K562 (cell line): ENCODE data around the gene HTR5A. TPM values are rescaled to one million over a fixed set of nuclear protein-coding genes. Genes with fewer than 3 reads are reported as not detected.
"Not testable (repeated sequence)": the region's sequence is repeated elsewhere in the genome, so short reads cannot be mapped to it uniquely, and the experiment has no call there.

Experiments
- ATAC-seq: fragments of 200-7000 bp; cut with Tn5 transposase; 3 replicates; pipeline ENCODE4 v1.9.1; 2020; ENCODE audit warnings: moderate library complexity
- BruUV-seq: library from RNA; stranded (reverse); fragments of 400-500 nt; replicated peaks from 2 replicates; lab custom pipeline; 2021; lab: Mats Ljungman, UMichigan
- CTCF ChIA-PET: fragments of 300-600 bp; formaldehyde crosslinking; extraction: SDS; loops from one replicate; lab custom pipeline; 2021; ENCODE audit warnings: low intra/inter-chr PET ratio; lab: Yijun Ruan, JAX
- POLR2A ChIA-PET: fragments of 300-600, 350-650 bp; sonication (Branson Sonifier 250); formaldehyde crosslinking; extraction: SDS; loops from one replicate; lab custom pipeline; 2021; ENCODE audit warnings: antibody characterized with exemption, inconsistent platforms; lab: Yijun Ruan, JAX
- DNase-seq, 4 experiments: peaks; one replicate each; pipeline versions ENCODE4 v3.0.0 to v3.0.0-alpha.2; 2011 to 2018; ENCODE audit warnings: low spot score in 3 of 4, mixed read lengths in 3 of 4; ENCODE audit errors: extremely low read depth in 1 of 4
- FAIRE-seq: peaks from 2 replicates; lab custom pipeline; 2011; peaks lifted over from hg19 to GRCh38; lab: Jason Lieb, UNC
- H2AFZ ChIP-seq: 2 replicates; pipeline ENCODE4 v1.6.0; 2011; ENCODE audit warnings: low read depth, low read length, control low read depth, inconsistent platforms
- H3K27ac ChIP-seq: fragments of 200-600 bp; 3 replicates; pipeline ENCODE4 v1.8.0; 2011; ENCODE audit warnings: low read depth, mild to moderate bottlenecking, control low read depth, inconsistent platforms, low read length, moderate library complexity, mixed read lengths; ENCODE audit errors: extremely low read depth
- H3K27me3 ChIP-seq, 2 experiments: fragments of 300-600 bp in 1 of 2; 2 replicates in 1 of 2; 3 replicates in 1 of 2; pipeline versions ENCODE4 v1.6.0 to v1.8.0; 2011; ENCODE audit warnings: inconsistent platforms in 2 of 2, low read length in 2 of 2, mild to moderate bottlenecking in 1 of 2, mixed read lengths in 1 of 2, moderate library complexity in 1 of 2; ENCODE audit not compliant: control insufficient read depth in 2 of 2, insufficient read depth in 2 of 2
- H3K36me3 ChIP-seq: fragments of 300-600 bp; 3 replicates; pipeline ENCODE4 v1.8.0; 2011; ENCODE audit warnings: mild to moderate bottlenecking, low read length, inconsistent platforms; ENCODE audit not compliant: control insufficient read depth, insufficient read depth
- H3K4me1 ChIP-seq, 2 experiments: fragments of 200-600 bp in 1 of 2; replicated peaks in 1 of 2; 2 replicates in 1 of 2; 3 replicates in 1 of 2; pipeline versions ENCODE4 v1.5.1 to v1.8.0; 2011; ENCODE audit warnings: inconsistent platforms in 2 of 2, low read length in 2 of 2, mild to moderate bottlenecking in 1 of 2, mixed read lengths in 1 of 2, moderate library complexity in 1 of 2; ENCODE audit not compliant: control insufficient read depth in 2 of 2, insufficient read depth in 2 of 2
- H3K4me2 ChIP-seq: 2 replicates; pipeline ENCODE4 v1.6.1; 2011; ENCODE audit warnings: low read length, control low read depth, inconsistent platforms, mixed read lengths; ENCODE audit not compliant: insufficient read depth
- H3K4me3 ChIP-seq: fragments of 200-600 bp; sonication (generic), shearing (Covaris generic); 2 replicates; pipeline ENCODE4 v1.5.1; 2016; ENCODE audit warnings: control low read depth, inconsistent platforms
- H3K79me2 ChIP-seq: fragments of 200-600 bp; 3 replicates; pipeline ENCODE4 v1.8.0; 2011; ENCODE audit warnings: low read length, inconsistent platforms; ENCODE audit not compliant: control insufficient read depth, insufficient read depth
- H3K9ac ChIP-seq, 2 experiments: 2 replicates each; pipeline versions ENCODE4 v1.6.0 to v1.6.1; 2011; ENCODE audit warnings: low read depth in 2 of 2, low read length in 2 of 2, control low read depth in 1 of 2, inconsistent platforms in 1 of 2, mild to moderate bottlenecking in 1 of 2, mixed read lengths in 1 of 2; ENCODE audit not compliant: insufficient read depth in 1 of 2
- H3K9me1 ChIP-seq: one replicate; pipeline ENCODE4 v1.6.0; 2011; ENCODE audit warnings: inconsistent platforms, mild to moderate bottlenecking, low read length, moderate library complexity; ENCODE audit not compliant: control insufficient read depth, insufficient read depth
- H3K9me3 ChIP-seq: replicated peaks from 2 replicates; pipeline ENCODE4 v1.5.1; 2011; ENCODE audit warnings: low read depth, low read length, inconsistent platforms; ENCODE audit not compliant: control insufficient read depth, insufficient read depth
- H4K20me1 ChIP-seq: replicated peaks from 2 replicates; pipeline ENCODE4 v1.6.1; 2011; ENCODE audit warnings: low read length, inconsistent platforms, mixed read lengths; ENCODE audit not compliant: control insufficient read depth, insufficient read depth
- POLR3G ChIP-seq: IDR thresholded peaks from 2 replicates; pipeline ENCODE4 v1.6.1; 2011; ENCODE audit not compliant: insufficient read length, insufficient replicate concordance; ENCODE audit errors: extremely low read depth
- ZNF175 ChIP-seq: fragments of 200-800 bp; sonication (Bioruptor generic); IDR thresholded peaks from 2 replicates; pipeline ENCODE4 v1.6.1; 2016; ENCODE audit warnings: low read depth, mild to moderate bottlenecking, missing genetic modification characterization, missing compliant biosample characterization
- WGBS: fragments of 100-300 bp; shearing (Covaris generic); methylation state at CpG from one replicate; pipeline ENCODE4 v1.1.6; 2016; ENCODE audit warnings: low coverage, mixed read lengths; ENCODE audit not compliant: insufficient coverage; ENCODE audit errors: missing lambda C conversion rate; 5-methylcytosine and 5-hydroxymethylcytosine counted together
- in situ Hi-C: fragments of 300-500 bp; cut with MboI; formaldehyde crosslinking; loops from 4 replicates; pipeline ENCODE4 v1.15.0; 2018; ENCODE audit warnings: inconsistent platforms, mixed read lengths
- intact Hi-C: fragments of 100-400 bp; cut with micrococcal nuclease; formaldehyde crosslinking; loops from 2 replicates; pipeline ENCODE4 v1.14.2; 2022
- polyA plus RNA-seq, 8 experiments: library from polyadenylated mRNA; depleted of rRNA in 4 of 8; stranded (reverse) in 5 of 8; unstranded in 3 of 8; fragments of >200 nt; fragmentation: Nextera tagmentation in 2 of 8; fragmentation: Illumina TruSeq in 1 of 8; extraction: Ambion mirVana in 2 of 8; extraction: Trizol in 1 of 8; gene quantifications; 2 replicates each; pipeline versions ENCODE4 v1.2.1 to v1.2.3, GENCODE V29; 2011 to 2014; ENCODE audit warnings: inconsistent platforms in 1 of 8, missing spikeins in 1 of 8
- total RNA-seq, 7 experiments: library from RNA; depleted of rRNA in 6 of 7; stranded (reverse); fragments of >200 nt in 6 of 7; fragmentation: Illumina TruSeq in 2 of 7; extraction: Trizol in 2 of 7; gene quantifications; 2 replicates each; pipeline versions ENCODE4 v1.2.1 to v1.2.3, GENCODE V29; 2011 to 2021; ENCODE audit warnings: low replicate concordance in 1 of 7
- TF ChIP-seq, protein P1 (sequence below): sonication (generic); formaldehyde crosslinking; IDR thresholded peaks from 2 replicates; pipeline ENCODE4 v1.8.1; 2023; ENCODE audit warnings: mild to moderate bottlenecking, missing genetic modification reagents

Gene HTR5A
- total and polyA plus RNA-seq, 9 of the 15 experiments (the other 6 are each of a cell fraction or from before 2014, with no cell fraction given) = 0.06 TPM; not detected in 8

DNA sequence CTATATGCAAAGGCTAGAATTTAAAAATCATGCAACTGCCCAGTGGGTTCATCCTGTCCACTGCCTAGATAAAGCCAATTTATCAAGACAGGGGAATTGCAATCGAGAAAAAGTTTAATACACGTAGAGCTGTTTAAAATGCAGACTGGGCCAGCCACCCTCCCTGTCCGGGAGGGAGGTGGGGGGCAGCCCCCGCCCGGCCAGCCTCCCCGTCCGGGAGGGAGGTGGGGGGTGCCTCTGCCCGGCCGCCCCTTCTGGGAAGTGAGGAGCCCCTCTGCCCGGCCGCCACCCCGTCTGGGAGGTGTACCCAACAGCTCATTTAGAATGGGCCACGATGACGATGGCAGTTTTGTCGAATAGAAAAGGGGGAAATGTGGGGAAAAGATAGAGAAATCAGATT is 35.6 kb upstream of the HTR5A start:
- CTCF ChIA-PET, in situ Hi-C loops, H3K4me1 ChIP-seq, H3K27ac ChIP-seq, POLR2A ChIA-PET, H3K4me2 ChIP-seq, H2AFZ ChIP-seq, H3K9me1 ChIP-seq, intact Hi-C loops, H3K79me2 ChIP-seq, FAIRE-seq, BruUV-seq, H3K9ac ChIP-seq, H3K9me3 ChIP-seq, H4K20me1 ChIP-seq, DNase-seq, H3K36me3 ChIP-seq, H3K4me3 ChIP-seq, ATAC-seq: not testable (repeated sequence)
- 4% methylated on average over 15 of the region's 15 CpGs for WGBS
- peaks cover 11 to 18% of the 10 kb centered on the region in 2 experiments; a peak in 3 of 5 replicates for H3K27me3 ChIP-seq

DNA sequence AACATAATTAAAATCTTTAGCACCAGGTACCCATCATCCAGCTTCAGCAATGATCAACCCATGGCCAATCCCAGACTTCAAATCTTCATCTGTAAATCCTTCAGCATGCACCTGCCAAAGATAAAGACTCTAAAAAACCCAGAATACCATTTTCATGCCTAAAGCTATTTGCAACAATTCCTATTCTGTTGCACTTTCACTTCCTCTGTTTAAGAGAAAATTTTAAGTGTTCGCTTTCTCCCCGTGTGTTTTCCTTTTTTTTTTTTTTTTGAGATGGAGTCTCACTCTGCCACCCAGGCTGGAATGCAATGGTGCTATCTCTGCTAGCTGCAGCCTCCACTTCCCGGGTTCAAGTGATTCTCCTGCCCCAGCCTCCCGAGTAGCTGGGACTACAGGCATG is 31.8 kb upstream of the HTR5A start:
- TF ChIP-seq, protein P1, sequence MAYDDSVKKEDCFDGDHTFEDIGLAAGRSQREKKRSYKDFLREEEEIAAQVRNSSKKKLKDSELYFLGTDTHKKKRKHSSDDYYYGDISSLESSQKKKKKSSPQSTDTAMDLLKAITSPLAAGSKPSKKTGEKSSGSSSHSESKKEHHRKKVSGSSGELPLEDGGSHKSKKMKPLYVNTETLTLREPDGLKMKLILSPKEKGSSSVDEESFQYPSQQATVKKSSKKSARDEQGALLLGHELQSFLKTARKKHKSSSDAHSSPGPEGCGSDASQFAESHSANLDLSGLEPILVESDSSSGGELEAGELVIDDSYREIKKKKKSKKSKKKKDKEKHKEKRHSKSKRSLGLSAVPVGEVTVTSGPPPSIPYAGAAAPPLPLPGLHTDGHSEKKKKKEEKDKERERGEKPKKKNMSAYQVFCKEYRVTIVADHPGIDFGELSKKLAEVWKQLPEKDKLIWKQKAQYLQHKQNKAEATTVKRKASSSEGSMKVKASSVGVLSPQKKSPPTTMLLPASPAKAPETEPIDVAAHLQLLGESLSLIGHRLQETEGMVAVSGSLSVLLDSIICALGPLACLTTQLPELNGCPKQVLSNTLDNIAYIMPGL (CRISPR knock-in tag) = no peak
- no peak for TF ChIP-seq ZNF175 (CRISPR knock-in tag)
- TF ChIP-seq POLR3G = no peak
- POLR2A ChIA-PET = interaction anchor here (0.9 kb wide), 1 partner anchor 17 kb away, joined by 3 read pairs; no protein-coding TSS in a partner anchor
- Histone ChIP-seq H3K9me3 (no peaks in the 10 kb centered on the region), H3K9ac (no peak overlapping the region), H4K20me1 (no peaks in the 10 kb centered on the region), H3K4me3 (no peak overlapping the region), H2AFZ (no peak overlapping the region), H3K36me3 (no peaks in the 10 kb centered on the region), H3K4me2 (no peak overlapping the region), H3K27me3 (peaks cover 5 to 20% of the 10 kb centered on the region in 2 experiments; a peak in 3 of 5 replicates), H3K9me1 (no peaks in the 10 kb centered on the region), H3K4me1 (no peaks in the 10 kb centered on the region), H3K79me2 (no peaks in the 10 kb centered on the region), H3K27ac (no peak overlapping the region)
- DNase-seq (no peak), ATAC-seq (no peak), FAIRE-seq (no peak)
- no TSS peak for BruUV-seq
- CTCF ChIA-PET = no interaction called here
- intact Hi-C loops (no loop called here), in situ Hi-C loops (no loop called here)
- WGBS = 0% methylated on average over 4 of the region's 4 CpGs
